Stomach (tissue), 9 donors: Measurements from ENCODE around the gene PAX5. TPM values are rescaled to one million over a fixed set of nuclear protein-coding genes. Genes with fewer than 3 reads are reported as not detected.

ENCODE experiments used
- DNase-seq, 2 donors: peaks; one replicate each; pipeline versions ENCODE4 v3.0.0 to v3.0.0-alpha.2; 2013 to 2019
- H3K27ac ChIP-seq, 5 donors: fragments of 200-600 bp in 4 of 5; sonication (generic) in 4 of 5; one replicate each; pipeline ENCODE4 v1.5.1; 2013 to 2019; ENCODE audit warnings: mild to moderate bottlenecking in 1 of 5, moderate library complexity in 1 of 5
- H3K27me3 ChIP-seq, 3 donors: fragments of 200-600 bp; sonication (generic); one replicate each; pipeline ENCODE4 v1.5.1; 2017 to 2019; ENCODE audit warnings: mixed run types in 1 of 3
- H3K36me3 ChIP-seq, 4 donors: fragments of 200-600 bp; sonication (generic); 1 replicate in 3 of 4; 2 replicates in 1 of 4; pipeline ENCODE4 v1.5.1; 2016 to 2019
- H3K4me1 ChIP-seq, 4 donors: fragments of 200-600 bp; sonication (generic); one replicate each; pipeline ENCODE4 v1.5.1; 2016 to 2019
- H3K4me3 ChIP-seq, 4 donors: fragments of 200-600 bp; sonication (generic) in 3 of 4; one replicate each; pipeline ENCODE4 v1.5.1; 2016 to 2019; ENCODE audit warnings: mild to moderate bottlenecking in 1 of 4
- H3K9me3 ChIP-seq, 4 donors: fragments of 200-600 bp; sonication (generic); one replicate each; pipeline ENCODE4 v1.5.1; 2016 to 2019
- EP300 ChIP-seq: sonication (generic); formaldehyde crosslinking; IDR thresholded peaks from one replicate; pipeline ENCODE4 v1.6.1; 2017; ENCODE audit warnings: antibody characterized with exemption
- POLR2A ChIP-seq, 4 donors: fragments of 450-650 bp; IDR thresholded peaks; one replicate each; pipeline ENCODE4 v1.6.1; 2016; ENCODE audit warnings: antibody characterized with exemption in 4 of 4, control low read depth in 2 of 4, mild to moderate bottlenecking in 1 of 4, moderate library complexity in 1 of 4
- POLR2AphosphoS5 ChIP-seq, 3 donors: sonication (generic); formaldehyde crosslinking; IDR thresholded peaks; one replicate each; pipeline ENCODE4 v1.6.1; 2016; ENCODE audit warnings: antibody characterized with exemption in 3 of 3
- WGBS, 5 donors: extraction: QIAGEN DNeasy Blood & Tissue Kit in 3 of 5; methylation state at CpG; one replicate each; pipeline versions ENCODE4 v1.1.5 to v1.1.7; 2013 to 2018; 5-methylcytosine and 5-hydroxymethylcytosine counted together
- intact Hi-C: fragments of 100-400 bp; cut with DNase I; formaldehyde crosslinking; loops from one replicate; pipeline ENCODE4 v1.15.1; 2023; ENCODE audit warnings: low total_unique reads
- polyA plus RNA-seq, 3 donors: library from polyadenylated mRNA; stranded (reverse); fragments of 200-250 nt; gene quantifications; one replicate each; pipeline ENCODE4 v1.2.3, GENCODE V29; 2013
- total RNA-seq, 5 donors: library from RNA; depleted of rRNA; stranded (reverse); fragments of >200 nt; gene quantifications; one replicate each; pipeline versions ENCODE4 v1.1.0 to v1.2.3, GENCODE V29; 2014 to 2016
- TF ChIP-seq, protein P1 (sequence below), 7 experiments: fragments of 450-650 bp in 4 of 7; fragments of 200-600 bp in 3 of 7; sonication (generic) in 3 of 7; IDR thresholded peaks; one replicate each; pipeline ENCODE4 v1.5.1; 2016 to 2019; ENCODE audit warnings: antibody characterized with exemption in 7 of 7, control low read depth in 2 of 7, mild to moderate bottlenecking in 1 of 7
- donor health status: healthy with polysubstance abuse.
- donor health status: Bipolar disorder and iron deficiency.
- donor health status: healthy.

Gene PAX5
- total and polyA plus RNA-seq, 8 donors: 0.43 to 1.3 TPM; not detected in 6

- Histone ChIP-seq H3K27ac (no peak overlapping the region), H3K36me3 (no peaks in the 10 kb centered on the region), H3K4me1 (no peaks in the 10 kb centered on the region), H3K4me3 (no peak overlapping the region), H3K27me3 (peaks cover 0 to 42% (median 0%) of the 10 kb centered on the region in 3 donors), H3K9me3 (no peaks in the 10 kb centered on the region)
- TF ChIP-seq EP300: no peak
- TF ChIP-seq, protein P1, sequence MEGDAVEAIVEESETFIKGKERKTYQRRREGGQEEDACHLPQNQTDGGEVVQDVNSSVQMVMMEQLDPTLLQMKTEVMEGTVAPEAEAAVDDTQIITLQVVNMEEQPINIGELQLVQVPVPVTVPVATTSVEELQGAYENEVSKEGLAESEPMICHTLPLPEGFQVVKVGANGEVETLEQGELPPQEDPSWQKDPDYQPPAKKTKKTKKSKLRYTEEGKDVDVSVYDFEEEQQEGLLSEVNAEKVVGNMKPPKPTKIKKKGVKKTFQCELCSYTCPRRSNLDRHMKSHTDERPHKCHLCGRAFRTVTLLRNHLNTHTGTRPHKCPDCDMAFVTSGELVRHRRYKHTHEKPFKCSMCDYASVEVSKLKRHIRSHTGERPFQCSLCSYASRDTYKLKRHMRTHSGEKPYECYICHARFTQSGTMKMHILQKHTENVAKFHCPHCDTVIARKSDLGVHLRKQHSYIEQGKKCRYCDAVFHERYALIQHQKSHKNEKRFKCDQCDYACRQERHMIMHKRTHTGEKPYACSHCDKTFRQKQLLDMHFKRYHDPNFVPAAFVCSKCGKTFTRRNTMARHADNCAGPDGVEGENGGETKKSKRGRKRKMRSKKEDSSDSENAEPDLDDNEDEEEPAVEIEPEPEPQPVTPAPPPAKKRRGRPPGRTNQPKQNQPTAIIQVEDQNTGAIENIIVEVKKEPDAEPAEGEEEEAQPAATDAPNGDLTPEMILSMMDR (IDR thresholded peaks at IDR 0.05): no peak
- no peak for TF ChIP-seq POLR2A (IDR thresholded peaks at IDR 0.05)
- TF ChIP-seq POLR2AphosphoS5 (IDR thresholded peaks at IDR 0.05): no peak
- 55 to 77% (median 68%) methylated on average over 2 to 3 of the region's 3 CpGs for WGBS, 5 donors
- intact Hi-C loops: no loop called here
- no peak for DNase-seq
These were observed 151.5 kb downstream of the PAX5 start for GRCh38 chr9:36882594-36882993.

DNA sequence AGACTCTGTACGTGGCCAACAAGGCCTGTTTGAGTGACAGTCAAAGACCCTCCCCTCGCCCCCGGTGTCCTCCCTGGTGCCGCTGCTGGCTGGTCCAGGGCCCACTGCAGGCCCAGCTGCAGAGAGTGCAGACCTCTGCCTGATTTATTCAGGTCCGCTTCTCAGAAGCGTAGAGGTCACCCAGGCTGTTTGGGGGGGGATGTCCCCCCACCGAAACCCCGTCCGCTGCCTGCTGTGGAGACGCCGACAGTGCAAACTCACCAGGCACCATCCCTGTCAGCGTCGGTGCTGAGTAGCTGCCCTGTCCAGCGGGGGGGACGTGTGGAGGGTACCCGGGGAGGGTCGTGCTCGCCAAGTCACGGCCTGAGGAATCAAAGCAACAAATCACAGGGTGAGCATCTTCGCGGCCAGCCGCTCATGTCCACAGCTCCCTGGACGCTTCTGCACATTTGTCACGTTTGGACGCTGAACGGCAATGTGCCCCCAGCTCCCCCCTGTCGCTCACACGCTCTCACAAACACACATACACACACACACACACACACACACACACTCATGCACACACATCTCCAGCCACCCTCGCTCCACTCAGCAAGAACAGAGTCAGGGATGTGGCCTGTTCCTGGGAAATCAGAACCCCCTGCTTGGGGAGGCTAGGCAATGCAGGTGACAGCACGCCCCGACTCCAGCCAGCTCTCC is 152.2 kb downstream of the PAX5 start:
- WGBS, 5 donors: 70 to 80% (median 78%) methylated on average over 25 to 31 of the region's 31 CpGs
- Histone ChIP-seq H3K36me3 (no peaks in the 10 kb centered on the region), H3K9me3 (no peaks in the 10 kb centered on the region), H3K27ac (no peak overlapping the region), H3K4me3 (no peak overlapping the region), H3K4me1 (no peaks in the 10 kb centered on the region), H3K27me3 (peaks cover 0 to 42% (median 0%) of the 10 kb centered on the region in 3 donors)
- intact Hi-C loops: no loop called here
- DNase-seq: no peak
- TF ChIP-seq POLR2AphosphoS5 (IDR thresholded peaks at IDR 0.05): no peak
- TF ChIP-seq, protein P1 (IDR thresholded peaks at IDR 0.05): no peak
- TF ChIP-seq POLR2A (IDR thresholded peaks at IDR 0.05): no peak
- TF ChIP-seq EP300: no peak

GRCh38 chr9:36881316-36881715 is 152.8 kb downstream of the PAX5 start:
- no peaks in the 10 kb centered on the region for H3K4me1 ChIP-seq
- intact Hi-C loops: no loop called here
- no peak overlapping the region for H3K27ac ChIP-seq
- peaks cover 0 to 42% (median 0%) of the 10 kb centered on the region in 3 donors for H3K27me3 ChIP-seq
- no peak for DNase-seq
- H3K9me3 ChIP-seq: no peaks in the 10 kb centered on the region
- whole genome bisulfite sequencing, 5 donors: 72 to 82% (median 77%) methylated on average over 7 to 14 of the region's 14 CpGs
- no peak overlapping the region for H3K4me3 ChIP-seq
- TF ChIP-seq EP300 (no peak), POLR2A (IDR thresholded peaks at IDR 0.05) (no peak), POLR2AphosphoS5 (IDR thresholded peaks at IDR 0.05) (no peak)
- TF ChIP-seq, protein P1 (IDR thresholded peaks at IDR 0.05): no peak
- H3K36me3 ChIP-seq: no peaks in the 10 kb centered on the region

DNA sequence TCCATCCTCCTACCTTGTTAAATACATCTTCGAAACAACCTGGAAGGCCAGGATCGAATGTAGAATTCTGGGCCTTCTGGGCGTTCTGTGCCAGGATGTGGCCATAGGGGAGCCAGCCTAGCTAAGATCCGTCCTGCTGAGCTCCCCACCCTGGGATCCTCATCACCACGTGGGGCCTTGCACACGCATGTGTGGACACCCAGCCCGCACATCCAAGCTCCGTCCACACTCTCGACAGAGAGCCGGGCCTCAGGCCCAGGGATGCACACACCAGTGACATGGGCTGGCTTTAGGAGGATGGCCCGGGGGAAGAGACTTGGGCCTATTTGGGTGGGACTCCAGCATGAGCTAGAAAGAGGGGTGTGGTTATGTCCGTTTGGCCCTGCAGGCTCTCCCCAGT is 154.0 kb downstream of the PAX5 start:
- no peak for DNase-seq
- no peak overlapping the region for H3K4me3 ChIP-seq
- H3K27me3 ChIP-seq: peaks cover 0 to 36% (median 0%) of the 10 kb centered on the region in 3 donors
- H3K36me3 ChIP-seq: no peaks in the 10 kb centered on the region
- TF ChIP-seq, protein P1 (IDR thresholded peaks at IDR 0.05): no peak
- no peak for TF ChIP-seq EP300
- TF ChIP-seq POLR2AphosphoS5 (IDR thresholded peaks at IDR 0.05): no peak
- TF ChIP-seq POLR2A (IDR thresholded peaks at IDR 0.05): no peak
- intact Hi-C loops: no loop called here
- 89 to 97% (median 95%) methylated on average over 9 to 12 of the region's 12 CpGs for WGBS, 5 donors
- no peaks in the 10 kb centered on the region for H3K4me1 ChIP-seq
- H3K9me3 ChIP-seq: no peaks in the 10 kb centered on the region
- no peak overlapping the region for H3K27ac ChIP-seq
